OCI-LY7 (cell line): ENCODE data around the gene NCOA7.

Experiments used
- EZH2phosphoT487 ChIP-seq: fragments of 200-600 bp; sonication (generic); IDR thresholded peaks from 2 replicates; pipeline ENCODE4 v1.6.1; 2018; ENCODE audit warnings: low read depth, borderline replicate concordance, mild to moderate bottlenecking, mixed run types, antibody characterized with exemption, low read length, moderate library complexity, mixed read lengths
- TF ChIP-seq, protein P1 (sequence below): fragments of 200-600 bp; sonication (generic); conservative IDR thresholded peaks from 2 replicates; pipeline ENCODE4 v1.5.1; 2014; ENCODE audit warnings: mild to moderate bottlenecking, antibody characterized with exemption, low read length, moderate library complexity, mixed read lengths

DNA sequence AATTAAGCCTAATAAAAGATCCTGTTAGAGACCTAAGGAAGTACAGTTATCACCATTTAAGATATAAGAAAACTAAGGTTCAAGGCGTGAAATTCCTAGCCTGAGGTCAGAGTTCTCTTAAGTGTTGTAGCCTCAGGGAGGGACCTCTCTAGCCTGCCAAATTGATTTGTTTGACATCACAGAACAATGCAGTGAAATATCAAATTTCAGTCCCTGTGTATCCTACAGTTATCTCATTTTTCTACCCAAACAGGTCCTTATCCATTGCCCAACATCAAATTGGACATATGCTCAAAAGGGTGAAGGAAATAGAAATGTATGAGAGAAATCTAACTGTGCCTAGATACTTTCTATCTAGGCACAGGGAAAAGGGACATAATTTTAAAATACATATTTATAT is 63.0 kb downstream of the NCOA7 start:
- TF ChIP-seq, protein P1, sequence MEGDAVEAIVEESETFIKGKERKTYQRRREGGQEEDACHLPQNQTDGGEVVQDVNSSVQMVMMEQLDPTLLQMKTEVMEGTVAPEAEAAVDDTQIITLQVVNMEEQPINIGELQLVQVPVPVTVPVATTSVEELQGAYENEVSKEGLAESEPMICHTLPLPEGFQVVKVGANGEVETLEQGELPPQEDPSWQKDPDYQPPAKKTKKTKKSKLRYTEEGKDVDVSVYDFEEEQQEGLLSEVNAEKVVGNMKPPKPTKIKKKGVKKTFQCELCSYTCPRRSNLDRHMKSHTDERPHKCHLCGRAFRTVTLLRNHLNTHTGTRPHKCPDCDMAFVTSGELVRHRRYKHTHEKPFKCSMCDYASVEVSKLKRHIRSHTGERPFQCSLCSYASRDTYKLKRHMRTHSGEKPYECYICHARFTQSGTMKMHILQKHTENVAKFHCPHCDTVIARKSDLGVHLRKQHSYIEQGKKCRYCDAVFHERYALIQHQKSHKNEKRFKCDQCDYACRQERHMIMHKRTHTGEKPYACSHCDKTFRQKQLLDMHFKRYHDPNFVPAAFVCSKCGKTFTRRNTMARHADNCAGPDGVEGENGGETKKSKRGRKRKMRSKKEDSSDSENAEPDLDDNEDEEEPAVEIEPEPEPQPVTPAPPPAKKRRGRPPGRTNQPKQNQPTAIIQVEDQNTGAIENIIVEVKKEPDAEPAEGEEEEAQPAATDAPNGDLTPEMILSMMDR, result no peak
- no peak for TF ChIP-seq EZH2phosphoT487
